HG02571 (cell line): ENCODE results near the gene REPIN1.

Source experiments
- ATAC-seq: cut with Tn5 transposase; IDR thresholded peaks from one replicate; pipeline ENCODE4 v1.9.1; 2021; ENCODE audit warnings: mild to moderate bottlenecking, moderate library complexity; ENCODE audit not compliant: unreplicated experiment

REPIN1 gene

DNA sequence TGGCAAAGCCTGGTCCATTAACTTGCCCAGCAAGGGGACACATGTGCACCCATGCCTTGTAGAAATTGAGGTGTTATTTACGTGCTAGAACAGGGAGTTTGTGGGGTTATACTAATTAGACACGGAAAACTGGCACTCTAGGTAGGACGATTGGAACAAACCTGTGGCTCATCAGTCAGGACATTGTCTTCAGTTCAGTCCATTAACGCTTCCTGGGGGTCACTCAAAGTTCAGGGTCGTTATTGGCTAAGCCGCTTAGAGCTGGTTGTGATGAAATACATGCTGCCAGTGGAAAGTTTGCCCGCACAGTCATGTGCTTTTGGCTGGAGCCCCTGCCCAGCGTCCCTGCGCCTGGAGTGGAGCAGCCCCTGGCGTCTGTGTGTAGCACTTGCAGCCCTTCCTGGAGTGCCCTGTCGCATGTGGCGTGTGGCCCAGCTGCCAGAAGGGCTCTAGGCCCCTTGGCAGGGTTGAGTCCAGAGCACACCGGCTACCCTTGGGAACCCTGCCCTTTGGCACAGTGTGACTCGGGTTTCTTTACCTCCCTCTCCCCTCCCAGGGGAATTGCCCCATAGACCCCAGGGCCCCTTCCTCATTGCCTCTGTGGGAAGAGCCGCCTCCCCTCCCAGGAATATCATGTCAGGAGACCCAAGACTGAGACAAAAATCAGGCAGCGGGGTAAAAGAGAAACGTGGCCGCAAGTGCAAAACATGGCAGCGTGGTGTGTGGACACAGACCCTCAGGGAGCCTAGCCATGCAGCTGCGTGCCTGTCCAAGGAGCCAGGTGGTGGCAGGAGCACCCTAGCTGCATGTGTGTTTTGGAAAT, 20.3 kb downstream of the REPIN1 start:
- no peak for ATAC-seq

DNA sequence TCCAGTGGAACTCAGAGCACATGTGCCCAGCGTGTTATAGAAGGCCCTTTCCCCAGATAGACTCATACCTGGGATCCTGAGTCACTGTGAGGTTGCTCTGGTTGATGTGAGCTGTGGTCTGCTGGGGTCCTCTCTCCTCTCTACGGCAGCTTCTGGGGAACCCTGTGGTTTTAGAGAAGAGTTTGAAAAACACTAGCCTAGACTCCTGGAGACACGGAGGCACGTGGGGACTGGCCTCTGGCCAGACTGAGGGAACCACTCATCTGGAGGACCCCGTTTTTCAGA, 20.9 kb downstream of the REPIN1 start:
- ATAC-seq = no peak

DNA sequence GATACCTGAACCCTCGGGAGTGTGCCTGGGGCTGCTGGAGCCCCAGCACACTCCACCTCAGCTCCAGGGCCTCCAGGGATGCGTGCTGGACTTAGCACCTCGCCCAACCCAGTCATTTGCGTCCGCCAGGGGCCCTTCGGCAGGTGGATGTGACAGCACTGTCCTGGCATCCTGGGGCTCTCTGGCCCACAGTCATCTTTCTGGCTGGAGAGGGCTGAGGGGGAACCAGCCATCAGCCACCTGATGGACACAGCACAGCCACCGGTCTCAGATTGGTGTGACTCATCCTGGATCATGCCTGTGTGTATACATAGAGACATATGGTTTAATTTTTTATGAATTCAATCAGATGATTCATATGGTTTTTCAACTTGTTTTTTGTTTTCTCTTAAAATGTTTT, 21.6 kb downstream of the REPIN1 start:
- ATAC-seq = no peak

DNA sequence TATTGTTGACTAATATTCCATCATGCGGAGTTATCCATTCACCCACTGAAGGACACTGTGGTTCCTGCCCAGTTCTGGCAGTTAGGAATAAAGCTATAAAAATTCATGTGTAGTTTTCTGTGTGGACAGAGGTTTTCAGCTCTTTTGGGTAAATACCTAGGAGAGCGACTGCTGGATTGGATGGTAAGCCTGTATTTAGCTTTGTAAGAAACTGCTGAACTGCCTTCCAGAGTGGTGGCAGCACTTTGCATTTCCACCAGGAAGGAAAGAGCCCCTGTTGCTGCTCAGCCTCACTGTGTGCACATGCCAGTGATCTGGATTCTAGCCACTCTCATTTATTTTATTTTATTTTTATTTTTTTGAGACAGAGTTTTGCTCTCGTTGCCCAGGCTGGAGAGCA, 24.7 kb downstream of the REPIN1 start:
- ATAC-seq = no peak

DNA sequence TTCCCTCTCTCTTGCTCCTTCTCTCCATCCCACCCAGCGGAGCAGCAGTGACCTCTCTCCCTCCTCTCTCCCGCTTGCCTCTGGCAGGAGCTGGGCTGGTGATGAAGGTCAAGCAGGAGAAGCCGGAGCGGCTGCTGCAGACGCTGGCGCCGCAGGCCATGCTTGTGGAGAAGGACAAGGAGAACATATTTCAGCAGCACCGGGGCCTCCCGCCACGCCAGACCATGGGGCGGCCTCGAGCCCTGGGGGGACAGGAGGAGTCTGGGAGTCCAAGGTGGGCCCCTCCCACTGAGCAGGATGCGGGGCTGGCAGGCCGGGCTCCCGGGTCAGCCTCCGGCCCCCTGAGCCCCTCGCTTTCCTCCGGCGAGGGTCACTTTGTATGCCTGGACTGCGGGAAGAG, 27.8 kb downstream of the REPIN1 start:
- no peak for ATAC-seq

DNA sequence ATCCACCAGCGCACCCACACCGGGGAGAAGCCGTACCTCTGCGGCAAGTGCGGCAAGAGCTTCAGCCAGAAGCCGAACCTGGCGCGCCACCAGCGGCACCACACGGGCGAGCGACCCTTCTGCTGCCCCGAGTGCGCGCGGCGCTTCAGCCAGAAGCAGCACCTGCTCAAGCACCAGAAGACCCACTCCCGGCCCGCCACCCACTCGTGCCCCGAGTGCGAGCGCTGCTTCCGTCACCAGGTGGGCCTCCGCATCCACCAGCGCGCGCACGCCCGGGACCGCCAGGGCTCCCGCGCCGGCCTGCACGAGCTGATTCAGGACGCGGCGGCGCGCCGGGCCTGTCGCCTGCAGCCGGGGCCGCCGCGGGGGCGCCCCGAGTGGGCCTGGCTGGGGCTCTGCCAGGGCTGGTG, 28.2 kb downstream of the REPIN1 start:
- no peak for ATAC-seq

DNA sequence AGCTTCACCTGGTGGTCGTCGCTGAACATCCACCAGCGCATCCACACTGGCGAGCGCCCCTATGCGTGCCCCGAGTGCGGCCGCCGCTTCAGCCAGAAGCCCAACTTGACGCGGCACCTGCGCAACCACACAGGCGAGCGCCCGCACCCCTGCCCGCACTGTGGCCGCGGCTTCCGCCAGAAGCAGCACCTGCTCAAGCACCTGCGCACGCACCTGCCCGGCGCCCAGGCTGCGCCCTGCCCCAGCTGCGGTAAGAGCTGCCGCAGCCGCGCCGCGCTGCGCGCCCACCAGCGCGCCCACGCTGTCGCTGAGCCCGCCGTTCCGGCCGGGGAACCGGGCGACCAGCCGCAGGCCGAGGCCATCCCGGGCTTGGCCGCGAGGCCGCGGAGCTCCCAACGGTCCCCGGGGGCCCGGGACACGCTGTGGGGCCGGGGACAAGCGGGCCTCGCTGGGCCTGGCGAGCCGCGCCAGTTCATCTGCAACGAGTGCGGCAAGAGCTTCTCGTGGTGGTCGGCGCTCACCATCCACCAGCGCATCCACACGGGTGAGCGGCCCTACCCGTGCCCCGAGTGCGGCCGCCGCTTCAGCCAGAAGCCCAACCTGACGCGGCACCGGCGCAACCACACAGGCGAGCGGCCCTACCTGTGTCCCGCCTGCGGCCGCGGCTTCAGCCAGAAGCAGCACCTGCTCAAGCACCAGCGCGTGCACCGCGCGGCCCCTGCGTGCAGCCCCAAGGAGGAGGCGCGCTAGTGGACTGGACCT, 28.9 kb downstream of the REPIN1 start:
- no peak for ATAC-seq

DNA sequence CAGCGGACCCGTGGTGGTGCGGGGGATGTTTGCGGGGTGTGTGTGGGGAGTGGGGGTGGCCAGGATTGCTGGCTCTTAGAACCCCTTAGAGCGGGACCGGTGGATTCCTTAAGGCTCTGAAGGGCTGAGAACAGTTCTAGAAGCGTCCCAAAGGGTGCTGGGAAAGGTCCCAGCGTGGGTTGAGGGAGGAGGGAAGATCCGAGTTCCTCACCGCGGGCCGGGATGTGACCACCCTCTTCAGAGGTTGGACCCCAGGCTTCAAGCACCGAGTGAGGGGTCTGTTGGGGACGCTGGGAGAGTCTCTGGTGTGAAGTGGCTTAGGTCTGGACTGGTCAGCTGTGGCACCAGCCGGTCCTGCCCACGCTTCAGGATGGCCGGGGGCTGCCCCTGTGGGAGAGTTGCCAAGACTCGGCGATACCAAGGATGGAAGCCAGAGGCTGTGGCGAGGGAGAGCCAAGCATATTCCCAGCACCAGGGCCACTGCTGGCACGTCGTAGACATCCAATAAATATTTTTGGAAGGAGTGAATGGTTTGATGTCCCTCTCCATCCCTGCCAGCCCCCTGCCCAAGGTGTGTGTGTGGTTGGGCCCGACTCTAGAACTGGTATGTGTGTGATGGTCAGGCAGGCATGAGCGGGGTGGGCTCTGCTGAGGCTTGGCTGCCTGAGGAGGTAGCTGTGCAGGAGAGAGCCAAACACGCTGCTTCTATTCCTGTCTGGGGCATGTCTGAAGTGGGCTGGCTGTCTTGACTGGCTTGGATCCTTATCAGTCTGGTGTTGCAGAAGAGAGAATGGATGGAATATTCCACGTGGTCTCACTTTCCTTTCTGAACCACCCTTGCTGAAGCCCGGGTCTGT, 29.7 kb downstream of the REPIN1 start:
- ATAC-seq = no peak

DNA sequence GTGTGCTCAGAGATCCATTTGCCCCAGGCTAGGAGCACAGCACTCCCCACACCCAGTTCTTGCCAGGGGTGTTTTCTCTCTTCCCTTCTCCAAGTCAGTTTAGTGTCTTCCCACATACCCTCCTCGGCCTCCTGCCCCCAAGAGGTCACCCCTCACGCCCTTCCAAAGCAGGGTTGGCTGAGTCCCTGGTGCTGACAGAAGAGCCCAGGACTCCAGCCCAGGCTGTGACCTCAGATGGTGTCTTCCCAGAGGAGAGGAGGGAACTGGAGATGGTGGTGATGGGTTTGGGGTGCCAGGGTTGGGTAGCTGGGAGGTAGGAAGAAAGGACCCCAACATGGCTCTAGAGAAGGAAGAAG, 30.3 kb downstream of the REPIN1 start:
- no peak for ATAC-seq

DNA sequence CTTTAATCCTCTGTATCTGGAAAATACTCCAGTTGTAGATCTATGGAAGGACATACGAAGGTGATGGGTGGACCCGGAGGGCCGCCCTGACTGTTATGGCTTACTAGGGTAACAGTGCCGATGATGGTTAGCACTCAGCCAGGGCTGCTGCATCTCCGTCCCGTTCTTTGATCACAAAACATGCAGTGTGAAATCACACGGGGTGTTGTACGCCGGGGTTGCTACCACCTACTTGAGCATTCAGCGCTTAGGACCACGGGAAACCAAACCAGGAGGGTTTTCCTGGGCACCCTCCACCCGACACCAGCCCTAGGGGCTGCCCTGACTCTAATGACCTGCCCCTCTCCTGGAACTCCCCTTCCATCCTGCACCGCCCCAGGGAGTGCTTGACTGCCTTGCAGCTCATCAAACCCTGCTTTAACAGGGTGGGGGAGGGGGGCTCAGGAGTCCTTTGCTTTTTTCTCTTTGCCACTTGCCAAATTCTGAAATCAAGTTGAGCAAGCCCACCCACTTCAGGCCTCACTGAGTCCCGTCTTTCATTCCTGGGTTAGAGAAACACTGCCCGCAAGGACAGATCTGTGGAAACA, 30.9 kb downstream of the REPIN1 start:
- ATAC-seq = no peak

DNA sequence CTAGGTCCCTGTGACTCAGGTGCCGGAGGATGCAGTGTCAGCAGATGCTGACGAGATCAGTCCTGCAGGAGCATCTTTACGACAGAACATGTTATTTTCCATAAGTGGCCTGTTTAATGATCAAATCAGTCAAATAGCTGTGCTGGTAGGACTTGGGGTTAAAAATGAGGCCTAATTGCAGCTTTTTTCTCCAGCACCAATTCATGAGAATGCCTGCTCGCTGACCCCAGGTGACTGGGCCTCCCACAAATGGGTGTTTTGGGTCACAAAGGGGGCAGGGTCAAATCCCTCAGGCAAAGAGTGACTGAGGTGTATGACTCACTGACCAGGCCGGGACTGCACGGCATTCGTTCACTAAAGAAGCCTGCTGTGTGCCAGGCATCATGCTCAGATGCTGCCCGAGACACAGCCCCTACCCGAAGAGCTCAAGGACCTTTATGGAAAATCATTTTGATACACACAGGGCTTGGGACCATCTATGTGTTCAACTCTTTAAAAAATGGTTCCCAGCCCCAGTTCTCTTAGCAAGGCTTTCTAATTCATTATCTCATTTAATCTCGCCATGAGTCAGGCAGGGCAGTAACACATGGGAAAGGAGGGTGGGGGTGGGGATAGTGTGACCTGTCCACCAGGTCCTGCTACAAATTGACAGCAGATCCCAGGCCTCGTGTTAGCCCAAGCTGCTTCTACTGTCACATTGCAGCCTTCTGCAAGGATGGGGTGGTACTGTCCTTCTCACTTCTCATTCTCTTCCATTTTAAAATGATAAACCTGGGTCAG, 31.6 kb downstream of the REPIN1 start:
- ATAC-seq = no peak

DNA sequence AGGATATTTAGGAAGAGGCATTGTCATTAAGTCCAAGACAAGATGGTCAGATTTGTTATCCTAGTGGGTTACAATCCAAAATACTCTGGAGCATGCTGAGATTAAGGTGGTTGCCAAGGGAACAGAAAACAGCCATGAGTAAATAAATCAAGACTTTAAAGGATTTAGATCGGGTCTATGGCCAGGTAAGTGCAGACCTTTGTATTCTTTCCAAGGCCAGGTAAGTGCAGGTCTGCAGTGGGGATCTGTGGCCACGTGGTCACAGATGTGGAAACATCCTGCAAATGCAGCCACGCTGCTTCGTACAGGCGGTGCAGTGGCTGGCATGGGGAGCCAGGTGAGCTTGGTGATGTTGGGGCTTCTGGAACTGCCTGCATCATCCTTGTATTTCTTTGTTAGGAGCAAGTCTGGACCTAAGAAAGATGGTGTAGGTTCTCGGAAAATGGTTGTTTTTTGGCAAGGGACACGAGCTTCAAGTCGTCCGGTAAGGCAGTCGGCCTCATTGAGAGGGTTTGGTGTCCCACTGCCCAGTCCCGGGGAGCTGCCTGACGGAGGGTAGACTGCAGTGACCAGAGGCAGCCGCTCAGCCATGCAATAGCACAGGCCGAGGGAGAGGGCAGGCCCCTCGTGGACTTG, 32.3 kb downstream of the REPIN1 start:
- ATAC-seq = no peak

DNA sequence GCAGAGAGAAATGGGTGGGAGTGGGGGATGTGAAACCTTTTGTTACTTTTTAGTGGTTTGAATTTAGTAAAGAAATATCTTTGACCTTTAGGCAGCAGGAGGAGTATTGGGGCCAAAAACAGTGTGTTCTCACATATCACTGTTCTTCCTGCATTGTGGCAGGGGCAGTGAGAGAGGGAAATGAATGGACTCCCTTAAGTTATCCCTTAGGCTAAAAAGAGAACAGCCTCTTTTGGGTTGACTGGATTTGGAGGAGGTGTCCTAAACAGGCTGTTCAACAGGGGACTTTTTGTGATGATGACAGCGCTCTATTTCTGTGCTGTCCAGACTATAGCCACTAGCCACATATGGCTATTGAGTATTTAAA, 32.8 kb downstream of the REPIN1 start:
- no peak for ATAC-seq

DNA sequence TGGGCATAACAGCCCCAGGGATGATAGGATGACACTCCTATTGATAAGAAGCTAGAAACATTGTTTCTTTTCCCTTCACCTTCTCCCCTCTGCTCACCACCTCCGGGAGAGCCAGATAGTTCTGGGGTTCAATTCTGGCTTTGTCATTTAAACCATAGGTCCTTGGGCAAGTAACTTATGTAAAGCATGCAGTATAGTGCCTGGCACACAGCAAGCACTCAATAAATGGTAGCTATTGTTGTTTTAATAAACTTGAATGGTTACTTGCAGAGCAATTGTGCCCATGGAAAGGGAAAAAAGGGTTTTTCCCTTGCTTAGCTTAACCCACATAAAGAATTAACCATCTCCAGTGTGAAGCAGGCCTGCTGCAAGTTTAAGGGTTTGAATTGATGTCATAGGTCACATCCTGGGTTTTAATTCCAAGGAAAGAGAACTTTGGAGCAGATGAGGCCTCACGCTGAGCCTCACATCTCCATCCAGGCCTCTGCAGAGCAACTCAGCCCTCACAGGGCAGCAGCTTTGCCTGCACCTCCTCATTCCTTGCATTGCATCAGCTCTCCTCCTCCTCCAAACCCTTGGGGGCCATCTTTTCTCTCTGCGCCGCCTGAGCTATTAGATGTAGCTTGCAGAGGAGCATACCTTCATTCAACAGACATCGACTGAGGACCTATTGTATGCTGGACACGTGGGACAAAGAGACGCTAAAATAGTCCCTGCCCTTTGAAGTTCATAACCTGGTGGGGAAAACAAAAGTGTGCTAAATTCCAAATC, 33.4 kb downstream of the REPIN1 start:
- no peak for ATAC-seq

DNA sequence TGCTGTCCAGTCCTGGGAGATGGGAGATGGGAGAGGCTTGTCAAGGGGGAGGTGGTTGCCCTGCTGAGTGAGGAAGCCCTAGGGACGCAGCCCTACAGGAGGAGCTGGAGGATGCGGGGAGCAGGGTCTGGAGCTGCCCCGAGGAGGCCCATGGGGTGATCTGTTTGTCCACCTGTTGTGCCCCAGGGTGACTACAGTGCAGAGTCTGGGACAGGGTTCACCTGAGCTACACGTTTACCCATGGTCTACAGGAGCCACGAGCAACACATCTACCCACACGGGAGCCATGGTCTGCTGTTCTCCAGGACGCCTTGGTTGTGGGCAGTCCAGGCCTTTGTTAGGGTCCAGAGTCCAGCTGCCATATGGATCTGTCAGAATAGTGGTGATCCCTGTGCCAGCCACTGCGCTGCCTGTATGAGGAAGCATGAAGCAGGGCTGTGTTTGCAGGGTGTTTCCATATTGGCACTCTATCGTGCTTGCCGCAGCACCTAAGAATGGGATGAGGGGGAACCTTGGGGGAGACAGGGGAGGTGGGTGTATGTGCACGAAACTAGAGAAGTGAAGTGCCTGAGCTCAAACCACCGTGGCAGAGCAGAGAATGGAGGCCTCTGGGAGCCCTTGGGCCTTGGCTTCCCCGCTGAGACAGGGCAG, 34.2 kb downstream of the REPIN1 start:
- no peak for ATAC-seq

DNA sequence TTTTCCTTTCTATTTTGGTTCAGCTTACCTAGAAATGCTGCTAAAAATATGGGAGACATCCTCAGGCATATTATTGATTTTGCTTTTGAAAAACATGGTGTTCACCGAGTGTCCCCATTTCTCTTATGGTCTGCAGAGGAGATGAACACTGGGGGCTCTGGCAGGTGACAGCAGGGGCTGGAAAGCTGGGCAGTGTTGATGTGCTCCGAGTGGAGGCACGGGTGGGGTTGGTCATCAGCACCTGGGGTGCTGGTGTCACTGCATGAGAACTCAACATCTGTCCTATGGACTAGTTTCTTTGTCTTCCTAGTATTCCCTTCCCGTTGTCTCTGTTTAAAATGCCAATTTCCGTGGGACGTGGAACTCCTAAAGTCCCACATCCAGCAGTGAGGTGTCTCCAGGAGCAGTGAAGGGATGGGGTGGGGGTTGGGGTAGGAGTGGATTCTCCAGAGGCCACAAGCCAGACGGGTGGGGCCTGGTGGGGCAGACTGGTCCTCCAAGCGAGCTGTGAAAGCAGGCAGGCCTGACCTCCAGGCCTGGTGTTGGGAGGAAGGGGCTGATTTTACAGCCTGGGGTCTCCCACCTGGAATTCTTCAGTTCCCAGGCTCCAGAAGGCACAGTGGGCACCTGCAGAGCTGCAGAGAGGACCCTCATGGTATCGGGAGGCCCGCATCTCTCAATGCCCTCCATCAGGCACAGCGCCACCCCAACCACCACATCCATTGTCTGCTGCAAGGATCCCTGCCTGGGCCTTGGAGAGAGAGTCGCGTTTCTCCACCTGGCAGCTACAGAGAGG, 35.0 kb downstream of the REPIN1 start:
- ATAC-seq = no peak

DNA sequence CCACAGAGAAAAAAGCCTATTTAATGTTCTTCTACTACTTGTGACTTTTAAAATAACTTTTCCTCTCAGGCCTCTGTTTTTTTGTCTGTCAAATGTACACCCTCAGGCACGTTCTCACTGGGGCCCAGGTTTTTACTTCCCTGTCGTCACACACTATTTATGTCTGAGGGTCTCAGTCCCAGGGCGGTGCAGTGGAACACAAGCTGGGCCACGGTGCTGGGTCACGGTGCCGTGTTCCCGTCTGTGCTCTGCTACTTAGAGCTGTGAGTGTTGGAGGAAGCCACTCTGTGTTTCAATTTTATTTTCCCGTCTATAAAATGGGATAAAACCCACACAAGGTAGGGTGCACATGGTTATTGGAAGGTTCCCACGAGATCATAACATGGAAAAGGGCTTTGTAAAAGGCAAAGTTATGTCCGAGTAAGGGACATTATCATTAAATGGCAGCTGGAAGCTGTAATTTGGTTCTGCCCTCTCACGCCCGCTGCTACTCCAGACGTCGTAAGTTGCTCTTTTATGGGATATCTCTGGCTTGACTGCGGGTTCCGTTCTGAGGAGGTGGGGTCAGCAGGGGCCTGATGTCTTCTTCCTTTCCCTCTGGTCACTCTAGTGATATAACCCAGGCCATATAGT, 35.7 kb downstream of the REPIN1 start:
- no peak for ATAC-seq
